IMR-90 (cell line): ENCODE results near the gene DRAP1. TPM values are rescaled to one million over a fixed set of nuclear protein-coding genes. Genes with fewer than 3 reads are reported as not detected.

Experiments
- ATAC-seq: fragments of 200-7000 bp; cut with Tn5 transposase; 2 replicates; pipeline ENCODE4 v1.9.1; 2020; ENCODE audit warnings: low read depth, mild to moderate bottlenecking, moderate library complexity
- BruUV-seq: library from RNA; stranded (reverse); fragments of 400-500 nt; replicated peaks from 2 replicates; lab custom pipeline; 2021; lab: Mats Ljungman, UMichigan
- CTCF ChIA-PET: fragments of 300-600 bp; formaldehyde crosslinking; extraction: SDS; loops from one replicate; lab custom pipeline; 2021; ENCODE audit warnings: antibody characterized with exemption; lab: Yijun Ruan, JAX
- POLR2A ChIA-PET: fragments of 300-600 bp; sonication (Branson Sonifier 250); formaldehyde crosslinking; loops from one replicate; lab custom pipeline; 2022; ENCODE audit warnings: antibody characterized with exemption; ENCODE audit not compliant: unreplicated experiment; lab: Charles Lee
- DNase-seq: peaks from one replicate; pipeline ENCODE4 v3.0.0; 2013
- H2AFZ ChIP-seq: replicated peaks from 2 replicates; pipeline ENCODE3; 2013; ENCODE audit warnings: low read length, mild to moderate bottlenecking; ENCODE audit not compliant: poor library complexity
- H2AK5ac ChIP-seq: 2 replicates; pipeline ENCODE4 v1.6.1; 2013; ENCODE audit warnings: low read depth, low read length, inconsistent platforms
- H2AK9ac ChIP-seq: replicated peaks from 2 replicates; pipeline ENCODE3; 2013; ENCODE audit warnings: mild to moderate bottlenecking, low read depth, low read length, moderate library complexity; ENCODE audit not compliant: poor library complexity
- H2BK120ac ChIP-seq: 2 replicates; pipeline ENCODE4 v1.6.1; 2013; ENCODE audit warnings: low read depth, low read length, inconsistent platforms
- H2BK15ac ChIP-seq: 3 replicates; pipeline ENCODE4 v1.6.1; 2013; ENCODE audit warnings: low read depth, low read length, inconsistent platforms
- H2BK20ac ChIP-seq: 2 replicates; pipeline ENCODE4 v1.6.1; 2013; ENCODE audit warnings: low read depth, mild to moderate bottlenecking, inconsistent platforms, low read length, moderate library complexity
- H2BK5ac ChIP-seq: 2 replicates; pipeline ENCODE4 v1.6.1; 2013; ENCODE audit warnings: mild to moderate bottlenecking, low read depth, low read length, inconsistent platforms; ENCODE audit not compliant: poor library complexity, severe bottlenecking
- H3K14ac ChIP-seq: replicated peaks from 2 replicates; pipeline ENCODE4 v1.6.1; 2013; ENCODE audit warnings: low read depth, low read length, inconsistent platforms
- H3K18ac ChIP-seq: 2 replicates; pipeline ENCODE4 v1.6.1; 2013; ENCODE audit warnings: low read depth, low read length, control low read depth
- H3K23ac ChIP-seq: 2 replicates; pipeline ENCODE4 v1.6.1; 2013; ENCODE audit warnings: low read depth, low read length, inconsistent platforms
- H3K27ac ChIP-seq: 2 replicates; pipeline ENCODE4 v1.5.1; 2013; ENCODE audit warnings: mild to moderate bottlenecking, control low read depth, low read length; ENCODE audit not compliant: insufficient read depth
- H3K27me3 ChIP-seq: 2 replicates; pipeline ENCODE4 v1.6.1; 2013; ENCODE audit warnings: low read length; ENCODE audit not compliant: control insufficient read depth, insufficient read depth
- H3K36me3 ChIP-seq: 2 replicates; pipeline ENCODE4 v1.6.1; 2013; ENCODE audit warnings: low read length, mixed read lengths; ENCODE audit not compliant: control insufficient read depth, insufficient read depth
- H3K4ac ChIP-seq: 2 replicates; pipeline ENCODE4 v1.6.1; 2013; ENCODE audit warnings: low read depth, low read length, inconsistent platforms
- H3K4me1 ChIP-seq: 2 replicates; pipeline ENCODE4 v1.6.1; 2013; ENCODE audit warnings: low read length, mixed read lengths; ENCODE audit not compliant: control insufficient read depth, insufficient read depth
- H3K4me2 ChIP-seq: 2 replicates; pipeline ENCODE4 v1.6.1; 2013; ENCODE audit warnings: low read depth, mild to moderate bottlenecking, control low read depth, low read length, moderate library complexity
- H3K4me3 ChIP-seq: 2 replicates; pipeline ENCODE4 v1.5.1; 2013; ENCODE audit warnings: low read depth, mild to moderate bottlenecking, control low read depth, low read length, moderate library complexity; ENCODE audit not compliant: insufficient read depth
- H3K56ac ChIP-seq: 2 replicates; pipeline ENCODE4 v1.6.1; 2013; ENCODE audit warnings: low read length, inconsistent platforms; ENCODE audit not compliant: insufficient read depth; ENCODE audit errors: extremely low read depth
- H3K79me1 ChIP-seq, 2 experiments: 2 replicates each; pipeline ENCODE4 v1.6.1; 2013; ENCODE audit warnings: low read length in 2 of 2, inconsistent platforms in 1 of 2, low read depth in 1 of 2
- H3K9ac ChIP-seq: 2 replicates; pipeline ENCODE4 v1.6.1; 2013; ENCODE audit warnings: low read depth, low read length, control low read depth
- H3K9me1 ChIP-seq: 2 replicates; pipeline ENCODE4 v1.6.1; 2013; ENCODE audit warnings: low read length, inconsistent platforms; ENCODE audit not compliant: insufficient read depth
- H3K9me3 ChIP-seq: 2 replicates; pipeline ENCODE4 v1.6.1; 2013; ENCODE audit warnings: low read length; ENCODE audit not compliant: control insufficient read depth, insufficient read depth
- H4K20me1 ChIP-seq: 2 replicates; pipeline ENCODE4 v1.6.1; 2013; ENCODE audit warnings: low read length, inconsistent platforms; ENCODE audit not compliant: insufficient read depth
- H4K5ac ChIP-seq: 2 replicates; pipeline ENCODE4 v1.6.1; 2013; ENCODE audit warnings: mild to moderate bottlenecking, low read depth, low read length, control low read depth
- H4K8ac ChIP-seq, 2 experiments: 2 replicates each; pipeline ENCODE4 v1.6.1; 2013; ENCODE audit warnings: low read depth in 2 of 2, low read length in 2 of 2, control low read depth in 1 of 2, inconsistent platforms in 1 of 2
- H4K91ac ChIP-seq: 2 replicates; pipeline ENCODE4 v1.6.1; 2013; ENCODE audit warnings: low read depth, low read length, inconsistent platforms; ENCODE audit not compliant: insufficient read depth
- BHLHE40 ChIP-seq: fragments of 150-350 bp; IDR thresholded peaks from 2 replicates; pipeline ENCODE4 v1.6.1; 2016; ENCODE audit warnings: mild to moderate bottlenecking, low read depth, low read length
- CHD1 ChIP-seq: IDR thresholded peaks from 2 replicates; pipeline ENCODE4 v1.6.1; 2012; ENCODE audit warnings: low read depth, low read length, improper control_type of control experiment
- ELK1 ChIP-seq: fragments of 150-350 bp; IDR thresholded peaks from 2 replicates; pipeline ENCODE4 v1.6.1; 2016; ENCODE audit warnings: low read depth, mild to moderate bottlenecking, low read length, moderate library complexity, borderline replicate concordance
- FOS ChIP-seq: fragments of 150-350 bp; IDR thresholded peaks from 2 replicates; pipeline ENCODE4 v1.6.1; 2016; ENCODE audit warnings: low read depth, low read length
- MAFK ChIP-seq: IDR thresholded peaks from 2 replicates; pipeline ENCODE4 v1.6.1; 2012; ENCODE audit warnings: low read depth, low read length, improper control_type of control experiment
- MAZ ChIP-seq: IDR thresholded peaks from 2 replicates; pipeline ENCODE4 v1.6.1; 2012; ENCODE audit warnings: low read depth, mild to moderate bottlenecking, low read length, improper control_type of control experiment, moderate library complexity, borderline replicate concordance
- NFE2L2 ChIP-seq: fragments of 150-350 bp; IDR thresholded peaks from 2 replicates; pipeline ENCODE4 v1.6.1; 2016; ENCODE audit warnings: low read depth, mild to moderate bottlenecking, low read length
- POLR2A ChIP-seq: IDR thresholded peaks from 2 replicates; pipeline ENCODE4 v1.6.1; 2012; ENCODE audit warnings: mild to moderate bottlenecking, low read depth, low read length
- RAD21 ChIP-seq: IDR thresholded peaks from 2 replicates; pipeline ENCODE4 v1.6.1; 2012; ENCODE audit warnings: low read length, improper control_type of control experiment
- SMC3 ChIP-seq: fragments of 150-350 bp; IDR thresholded peaks from 2 replicates; pipeline ENCODE4 v1.6.1; 2016; ENCODE audit warnings: low read depth, mild to moderate bottlenecking, antibody characterized with exemption, low read length, moderate library complexity
- USF2 ChIP-seq: fragments of 150-350 bp; IDR thresholded peaks from 2 replicates; pipeline ENCODE4 v1.6.1; 2017; ENCODE audit warnings: mild to moderate bottlenecking, antibody characterized with exemption, low read length, low read depth
- WGBS, 2 experiments: methylation state at CpG; one replicate each; pipeline versions ENCODE4 v1.1.5 to v1.1.7; 2013; ENCODE audit warnings: missing lambda C conversion rate in 2 of 2; ENCODE audit not compliant: insufficient read length in 1 of 2; ENCODE audit errors: extremely low coverage in 2 of 2; 5-methylcytosine and 5-hydroxymethylcytosine counted together
- dilution Hi-C: fragments of 300-500 bp; cut with HindIII; formaldehyde crosslinking; loops from one replicate; pipeline ENCODE4 v1.14.3; 2018; ENCODE audit warnings: low sequenced_read_pairs; ENCODE audit not compliant: unreplicated experiment
- in situ Hi-C: fragments of 300-500 bp; cut with MboI; formaldehyde crosslinking; loops from 3 replicates; pipeline ENCODE4 v1.14.3; 2019; ENCODE audit warnings: low sequenced_read_pairs, inconsistent platforms, mixed read lengths
- intact Hi-C: fragments of 100-400 bp; cut with micrococcal nuclease; formaldehyde crosslinking; loops from 2 replicates; pipeline ENCODE4 v1.10.0; 2022
- polyA plus RNA-seq, 3 experiments: library from polyadenylated mRNA; depleted of rRNA; stranded (reverse); fragments of >200 nt; gene quantifications; 2 replicates each; pipeline ENCODE4 v1.2.3, GENCODE V29; 2012; ENCODE audit warnings: low replicate concordance in 1 of 3
- total RNA-seq: library from RNA; depleted of rRNA; stranded (reverse); fragments of >200 nt; gene quantifications from 2 replicates; pipeline ENCODE4 v1.2.3, GENCODE V29; 2012

The DRAP1 gene
- total and polyA plus RNA-seq, 2 of the 4 experiments (the other 2 are of a cell fraction), result 237 to 344 TPM

DNA sequence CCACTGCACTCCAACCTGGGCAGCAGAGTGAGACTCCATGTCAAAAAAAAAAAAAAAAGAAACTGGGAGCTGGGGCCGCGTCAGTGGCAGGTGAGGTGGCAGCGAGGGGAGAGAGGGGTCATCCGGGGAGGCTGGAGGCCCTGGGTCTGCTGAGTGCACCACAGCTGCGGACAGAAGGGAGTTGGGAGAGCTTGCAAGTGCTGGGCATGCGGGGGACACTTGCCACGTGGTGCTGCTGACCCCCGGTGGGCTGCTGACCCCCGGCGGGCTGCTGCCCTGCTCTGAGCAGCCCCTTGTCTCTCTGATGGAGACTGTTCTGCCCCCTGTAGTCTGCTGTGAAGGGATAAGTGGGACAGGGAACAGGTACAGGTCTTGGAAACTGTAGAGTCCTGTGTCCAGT, 2.6 kb downstream of the DRAP1 start:
- dilution Hi-C loops, result no loop called here
- no peak overlapping the region for H2BK120ac ChIP-seq
- H3K4me2 ChIP-seq, result no peak overlapping the region
- no peak overlapping the region for H3K18ac ChIP-seq
- no peak overlapping the region for H3K4me3 ChIP-seq
- H3K27me3 ChIP-seq, result no peaks in the 10 kb centered on the region
- no peaks in the 10 kb centered on the region for H3K9me3 ChIP-seq
- DNase-seq, result no peak
- peaks cover 12 to 43% of the 10 kb centered on the region in 2 experiments for H3K79me1 ChIP-seq
- H2BK5ac ChIP-seq, result no peak overlapping the region
- H2BK15ac ChIP-seq, result no peak overlapping the region
- no peak overlapping the region for H3K9ac ChIP-seq
- no peak overlapping the region for H3K23ac ChIP-seq
- H2AK9ac ChIP-seq, result no peak overlapping the region
- intact Hi-C loops, result no loop called here
- ChIA-PET POLR2A (interaction anchor here (1.1 kb wide), 1 partner anchor 31 kb away, joined by 3 read pairs; no protein-coding TSS in a partner anchor), CTCF (no interaction called here)
- no peak overlapping the region for H4K5ac ChIP-seq
- no peak for ATAC-seq
- H2BK20ac ChIP-seq, result no peak overlapping the region
- H3K36me3 ChIP-seq, result peaks cover 40% of the 10 kb centered on the region
- no peak overlapping the region for H3K4ac ChIP-seq
- no TSS peak for BruUV-seq
- H4K20me1 ChIP-seq, result peaks cover 11% of the 10 kb centered on the region
- no peak overlapping the region for H2AK5ac ChIP-seq
- no peak overlapping the region for H2AFZ ChIP-seq
- no peak overlapping the region for H4K91ac ChIP-seq
- peaks cover 10% of the 10 kb centered on the region; the same call in 1 of the 2 replicates for H3K9me1 ChIP-seq
- in situ Hi-C loops, result no loop called here
- H3K27ac ChIP-seq, result no peak overlapping the region
- 93% methylated on average over 3 of the region's 10 CpGs; no CpG with 5 or more reads in 1 of the 2 experiments for WGBS, 2 experiments
- H3K56ac ChIP-seq, result no peak overlapping the region
- H3K4me1 ChIP-seq, result peaks cover 20% of the 10 kb centered on the region
- no peak overlapping the region for H3K14ac ChIP-seq
- H4K8ac ChIP-seq, result no peak overlapping the region
- TF ChIP-seq CHD1 (no peak), USF2 (no peak), MAZ (no peak), RAD21 (no peak), MAFK (no peak), POLR2A (no peak), BHLHE40 (no peak), NFE2L2 (no peak), ELK1 (no peak), FOS (no peak), SMC3 (no peak)
